Measurements from ENCODE around the gene KIF12. TPM values are rescaled to one million over a fixed set of nuclear protein-coding genes. Genes with fewer than 3 reads are reported as not detected.

The KIF12 gene
- total and polyA plus RNA-seq, 2 of the 8 experiments (the other 6 are each of a cell fraction or from before 2014, with no cell fraction given) = 2.9 to 3.9 TPM

DNA sequence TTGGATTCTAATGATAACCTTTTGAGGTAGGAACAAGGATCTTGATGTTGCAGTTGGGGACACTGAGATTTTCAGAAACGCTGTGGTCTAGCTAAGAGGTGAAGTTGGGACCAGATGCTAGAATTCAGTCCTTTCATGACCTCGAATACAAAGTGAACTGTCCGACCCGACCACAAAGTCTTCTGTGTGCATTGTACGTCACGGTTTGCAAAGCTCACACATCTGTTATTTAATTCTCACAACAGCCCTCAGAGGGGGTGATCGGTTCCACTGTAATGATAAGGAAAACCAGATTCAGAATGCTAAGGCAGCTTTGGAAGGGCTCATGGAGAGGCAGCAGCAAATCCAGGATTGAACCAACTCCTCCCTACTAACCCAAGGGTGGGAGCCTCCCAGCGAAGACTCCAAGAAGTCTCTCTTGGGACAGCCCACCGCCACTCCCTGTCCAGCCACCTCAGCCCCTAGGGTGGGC is 16.6 kb upstream of the KIF12 start:
- no peak overlapping the region for H3K14ac ChIP-seq (ENCODE audit: insufficient read length)
- H2BK5ac ChIP-seq (ENCODE audit: low read depth, low read length) = no peak overlapping the region
- H4K20me1 ChIP-seq (replicated peaks in 1 of 2; ENCODE audit: control insufficient read depth in 1 of 2, insufficient read depth in 2 of 2, low read length in 2 of 2) = peaks cover 0 to 2% of the 10 kb centered on the region in 2 experiments
- H3K9me3 ChIP-seq (ENCODE audit: insufficient read depth in 2 of 2, low read depth in 1 of 2, low read length in 1 of 2) = no peaks in the 10 kb centered on the region
- H2AK5ac ChIP-seq (ENCODE audit: low read depth, low read length) = no peak overlapping the region
- H3K23ac ChIP-seq (ENCODE audit: insufficient read length) = no peak overlapping the region
- POLR2A ChIA-PET (ENCODE audit: partially characterized antibody) = interaction anchor here (0.6 kb wide), 1 partner anchor 179 kb away, joined by 3 read pairs; no protein-coding TSS in a partner anchor
- no peak overlapping the region for H2BK12ac ChIP-seq (ENCODE audit: low read depth, low read length)
- H4K5ac ChIP-seq (ENCODE audit: insufficient read length, low read depth, low read length) = no peak overlapping the region
- H3K36me3 ChIP-seq (ENCODE audit: control insufficient read depth in 2 of 4, insufficient read depth in 4 of 4, low read length in 3 of 4) = no peaks in the 10 kb centered on the region
- DNase-seq (ENCODE audit: low read depth in 1 of 2, low spot score in 2 of 2) = no peak
- H4K91ac ChIP-seq (replicated peaks; ENCODE audit: insufficient read length, low read length) = no peak overlapping the region
- H3K27ac ChIP-seq (ENCODE audit: low read depth, low read length) = no peak overlapping the region
- H3K18ac ChIP-seq (ENCODE audit: extremely low read depth, low read length) = no peak overlapping the region
- H2AFZ ChIP-seq (ENCODE audit: low read length) = no peak overlapping the region
- no peak overlapping the region for H2BK20ac ChIP-seq (ENCODE audit: low read length)
- no peak overlapping the region for H3K4ac ChIP-seq (replicated peaks; ENCODE audit: insufficient read length, low read depth, low read length)
- peak overlapping the region; percentile 59; the same call in 1 of the 2 replicates for H4K8ac ChIP-seq (ENCODE audit: extremely low read depth, insufficient read depth, low read length)
- H3K56ac ChIP-seq (replicated peaks; ENCODE audit: insufficient read length, low read depth, low read length) = no peak overlapping the region
- H3K4me2 ChIP-seq (ENCODE audit: insufficient read depth in 1 of 2, low read depth in 2 of 2, low read length in 2 of 2) = no peak overlapping the region
- CTCF ChIA-PET (ENCODE audit: partially characterized antibody) = interaction anchor here (0.7 to 17.7 kb wide), 10 partner anchors 7 to 192 kb away, joined by 3 to 205 read pairs (median 4); no protein-coding TSS in a partner anchor
- H3K27me3 ChIP-seq (replicated peaks in 1 of 4; ENCODE audit: control insufficient read depth in 3 of 4, extremely low read depth in 1 of 4, insufficient read depth in 3 of 4, low read length in 3 of 4) = peaks cover 0 to 3% (median 1%) of the 10 kb centered on the region in 4 experiments; a peak in 2 of 7 replicates
- H3K4me3 ChIP-seq (ENCODE audit: extremely low read depth in 1 of 4, insufficient read depth in 2 of 4, low read depth in 3 of 4, low read length in 4 of 4) = no peak overlapping the region
- H3K4me1 ChIP-seq (replicated peaks in 1 of 4; ENCODE audit: control insufficient read depth in 3 of 4, insufficient read depth in 4 of 4, low read length in 3 of 4) = peaks cover 0 to 4% (median 1%) of the 10 kb centered on the region in 4 experiments; a peak in 3 of 7 replicates
- no peaks in the 10 kb centered on the region for H3K79me2 ChIP-seq (ENCODE audit: control insufficient read depth in 1 of 2, insufficient read depth in 2 of 2, low read length in 2 of 2)
- no peak overlapping the region for H3K9ac ChIP-seq (replicated peaks in 1 of 4; ENCODE audit: extremely low read depth in 1 of 4, low read depth in 3 of 4, low read length in 3 of 4)
- no peak overlapping the region for H2BK120ac ChIP-seq (replicated peaks; ENCODE audit: low read depth, low read length)
- FAIRE-seq = no peak
- 87% methylated on average over 9 of the region's 9 CpGs; no CpG with 5 or more reads in 1 of the 2 experiments for WGBS, 2 experiments (ENCODE audit: extremely low coverage in 1 of 2, insufficient coverage in 1 of 2, insufficient read length in 1 of 2, insufficient replicate concordance in 2 of 2, low coverage in 1 of 2, low lambda C conversion rate in 2 of 2, missing lambda C conversion rate in 1 of 2)
- H3K23me2 ChIP-seq (ENCODE audit: low read depth, low read length) = peaks cover 1% of the 10 kb centered on the region; the same call in 1 of the 2 replicates
- H3K79me1 ChIP-seq (ENCODE audit: low read depth, low read length) = no peaks in the 10 kb centered on the region
- no peak overlapping the region for H2BK15ac ChIP-seq (ENCODE audit: low read length)
- TF ChIP-seq RAD21 (IDR thresholded peaks at IDR 0.05 in 1 of 2, conservative IDR thresholded peaks at IDR 0.05 in 1 of 2; ENCODE audit: low read depth in 2 of 2, low read length in 2 of 2) (no peak), E2F6 (IDR thresholded peaks at IDR 0.05) (no peak), CHD1 (IDR thresholded peaks at IDR 0.05; ENCODE audit: low read depth, low read length) (no peak), RNF2 (IDR thresholded peaks at IDR 0.05; ENCODE audit: borderline replicate concordance, low read depth, low read length, missing control alignments, poor library complexity, severe bottlenecking) (no peak), CREB1 (IDR thresholded peaks at IDR 0.05) (no peak), CBX8 (IDR thresholded peaks at IDR 0.05; ENCODE audit: borderline replicate concordance, low read depth, low read length) (no peak), KDM1A (IDR thresholded peaks at IDR 0.05; ENCODE audit: borderline replicate concordance, low read length) (no peak), TBP (IDR thresholded peaks at IDR 0.05; ENCODE audit: low read depth, low read length) (no peak)
- TF ChIP-seq, protein P1, sequence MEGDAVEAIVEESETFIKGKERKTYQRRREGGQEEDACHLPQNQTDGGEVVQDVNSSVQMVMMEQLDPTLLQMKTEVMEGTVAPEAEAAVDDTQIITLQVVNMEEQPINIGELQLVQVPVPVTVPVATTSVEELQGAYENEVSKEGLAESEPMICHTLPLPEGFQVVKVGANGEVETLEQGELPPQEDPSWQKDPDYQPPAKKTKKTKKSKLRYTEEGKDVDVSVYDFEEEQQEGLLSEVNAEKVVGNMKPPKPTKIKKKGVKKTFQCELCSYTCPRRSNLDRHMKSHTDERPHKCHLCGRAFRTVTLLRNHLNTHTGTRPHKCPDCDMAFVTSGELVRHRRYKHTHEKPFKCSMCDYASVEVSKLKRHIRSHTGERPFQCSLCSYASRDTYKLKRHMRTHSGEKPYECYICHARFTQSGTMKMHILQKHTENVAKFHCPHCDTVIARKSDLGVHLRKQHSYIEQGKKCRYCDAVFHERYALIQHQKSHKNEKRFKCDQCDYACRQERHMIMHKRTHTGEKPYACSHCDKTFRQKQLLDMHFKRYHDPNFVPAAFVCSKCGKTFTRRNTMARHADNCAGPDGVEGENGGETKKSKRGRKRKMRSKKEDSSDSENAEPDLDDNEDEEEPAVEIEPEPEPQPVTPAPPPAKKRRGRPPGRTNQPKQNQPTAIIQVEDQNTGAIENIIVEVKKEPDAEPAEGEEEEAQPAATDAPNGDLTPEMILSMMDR (IDR thresholded peaks at IDR 0.05; ENCODE audit: control extremely low read depth in 1 of 3, insufficient read depth in 1 of 3, low read depth in 1 of 3, low read length in 3 of 3) = no peak

Measured in H1 (cell line).